ENCODE data around the gene ANKRD44. TPM values are rescaled to one million over a fixed set of nuclear protein-coding genes. Genes with fewer than 3 reads are reported as not detected.

ANKRD44 gene
- total RNA-seq, 1 donor from 2014 or later = 11.2 TPM

DNA sequence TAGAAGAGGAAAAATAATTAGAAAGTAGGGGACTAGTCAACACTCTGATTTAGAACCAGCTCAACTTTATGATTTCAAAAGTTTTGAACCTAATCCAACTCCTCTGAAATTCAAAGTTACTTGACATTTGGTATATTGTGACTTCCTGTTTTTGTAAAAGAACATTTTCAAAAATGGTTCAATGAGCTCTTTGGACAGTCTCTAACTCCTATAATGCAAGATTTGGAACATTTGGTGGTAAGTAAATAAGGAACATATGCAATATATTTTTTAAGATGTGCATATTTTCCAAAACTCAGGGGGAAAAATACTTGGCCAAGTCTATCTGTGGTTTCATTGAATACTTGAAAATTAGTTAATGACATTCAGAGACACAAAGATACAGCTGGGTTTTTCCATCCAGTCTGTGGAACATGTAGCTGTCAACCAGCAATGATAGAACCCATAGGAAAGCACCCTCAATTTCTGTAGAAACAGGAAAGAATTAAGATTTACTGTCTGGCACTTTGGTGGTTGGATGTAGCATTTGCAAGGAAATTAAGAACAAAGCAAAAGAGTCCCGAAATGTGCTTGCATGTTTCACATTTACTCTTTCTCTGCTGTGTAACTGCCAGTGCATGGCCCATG lies 17.0 kb upstream of the ANKRD44 start:
- Mint-ChIP-seq H3K36me3 (ENCODE audit: low read depth) (no peaks in the 10 kb centered on the region), H3K4me1 (no peaks in the 10 kb centered on the region), H3K9me3 (no peaks in the 10 kb centered on the region), H3K4me3 (no peak overlapping the region), H3K27ac (ENCODE audit: unreplicated experiment) (no peak overlapping the region), H3K27me3 (ENCODE audit: low read depth) (peaks cover 3% of the 10 kb centered on the region)
- no peak for DNase-seq (ENCODE audit: low read depth, low spot score)
- TF ChIP-seq, protein P1, sequence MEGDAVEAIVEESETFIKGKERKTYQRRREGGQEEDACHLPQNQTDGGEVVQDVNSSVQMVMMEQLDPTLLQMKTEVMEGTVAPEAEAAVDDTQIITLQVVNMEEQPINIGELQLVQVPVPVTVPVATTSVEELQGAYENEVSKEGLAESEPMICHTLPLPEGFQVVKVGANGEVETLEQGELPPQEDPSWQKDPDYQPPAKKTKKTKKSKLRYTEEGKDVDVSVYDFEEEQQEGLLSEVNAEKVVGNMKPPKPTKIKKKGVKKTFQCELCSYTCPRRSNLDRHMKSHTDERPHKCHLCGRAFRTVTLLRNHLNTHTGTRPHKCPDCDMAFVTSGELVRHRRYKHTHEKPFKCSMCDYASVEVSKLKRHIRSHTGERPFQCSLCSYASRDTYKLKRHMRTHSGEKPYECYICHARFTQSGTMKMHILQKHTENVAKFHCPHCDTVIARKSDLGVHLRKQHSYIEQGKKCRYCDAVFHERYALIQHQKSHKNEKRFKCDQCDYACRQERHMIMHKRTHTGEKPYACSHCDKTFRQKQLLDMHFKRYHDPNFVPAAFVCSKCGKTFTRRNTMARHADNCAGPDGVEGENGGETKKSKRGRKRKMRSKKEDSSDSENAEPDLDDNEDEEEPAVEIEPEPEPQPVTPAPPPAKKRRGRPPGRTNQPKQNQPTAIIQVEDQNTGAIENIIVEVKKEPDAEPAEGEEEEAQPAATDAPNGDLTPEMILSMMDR (conservative IDR thresholded peaks at IDR 0.05) = no peak

DNA sequence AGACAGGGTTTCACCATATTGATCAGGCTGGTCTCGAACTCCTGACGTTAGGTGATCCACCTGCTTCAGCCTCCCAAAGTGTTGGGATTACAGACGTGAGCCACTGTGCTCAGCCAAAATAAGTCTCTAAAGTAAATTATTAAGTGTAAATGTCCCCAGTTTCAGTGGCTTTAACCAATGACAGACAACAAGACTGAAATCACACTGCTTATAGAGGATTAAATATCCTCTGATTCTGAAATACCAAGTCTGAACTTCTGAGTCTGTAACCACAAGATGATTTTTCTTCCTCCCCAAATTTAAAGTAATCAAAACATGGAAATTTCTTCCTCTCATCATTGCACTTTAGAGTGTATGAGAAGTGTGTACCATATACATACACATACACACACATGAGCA lies 16.5 kb upstream of the ANKRD44 start:
- Mint-ChIP-seq H3K4me3 (no peak overlapping the region), H3K27me3 (ENCODE audit: low read depth) (peaks cover 3% of the 10 kb centered on the region), H3K27ac (ENCODE audit: unreplicated experiment) (no peak overlapping the region), H3K9me3 (no peaks in the 10 kb centered on the region), H3K4me1 (no peaks in the 10 kb centered on the region), H3K36me3 (ENCODE audit: low read depth) (no peaks in the 10 kb centered on the region)
- DNase-seq (ENCODE audit: low read depth, low spot score) = no peak
- TF ChIP-seq, protein P1 (conservative IDR thresholded peaks at IDR 0.05) = no peak

DNA sequence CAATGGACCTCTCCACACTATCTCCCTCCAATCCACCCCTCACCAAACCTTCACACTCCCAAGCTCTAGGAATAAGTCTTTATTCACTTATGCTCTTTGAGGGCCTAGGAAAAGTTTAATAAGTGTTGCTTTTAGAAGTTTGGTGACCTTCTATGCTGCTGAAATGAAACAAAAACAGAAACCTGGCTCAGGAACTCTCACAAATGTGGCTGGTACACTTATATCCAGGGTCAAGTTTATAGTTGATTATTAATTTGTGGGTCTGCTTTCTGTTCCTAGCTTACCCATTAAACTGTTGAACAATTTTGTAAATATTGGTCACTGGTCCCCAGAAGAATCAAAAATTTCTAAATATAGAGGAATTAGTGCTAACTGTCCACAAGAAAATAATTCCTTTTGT lies 14.2 kb upstream of the ANKRD44 start:
- H3K36me3 Mint-ChIP-seq (ENCODE audit: low read depth) = no peaks in the 10 kb centered on the region

DNA sequence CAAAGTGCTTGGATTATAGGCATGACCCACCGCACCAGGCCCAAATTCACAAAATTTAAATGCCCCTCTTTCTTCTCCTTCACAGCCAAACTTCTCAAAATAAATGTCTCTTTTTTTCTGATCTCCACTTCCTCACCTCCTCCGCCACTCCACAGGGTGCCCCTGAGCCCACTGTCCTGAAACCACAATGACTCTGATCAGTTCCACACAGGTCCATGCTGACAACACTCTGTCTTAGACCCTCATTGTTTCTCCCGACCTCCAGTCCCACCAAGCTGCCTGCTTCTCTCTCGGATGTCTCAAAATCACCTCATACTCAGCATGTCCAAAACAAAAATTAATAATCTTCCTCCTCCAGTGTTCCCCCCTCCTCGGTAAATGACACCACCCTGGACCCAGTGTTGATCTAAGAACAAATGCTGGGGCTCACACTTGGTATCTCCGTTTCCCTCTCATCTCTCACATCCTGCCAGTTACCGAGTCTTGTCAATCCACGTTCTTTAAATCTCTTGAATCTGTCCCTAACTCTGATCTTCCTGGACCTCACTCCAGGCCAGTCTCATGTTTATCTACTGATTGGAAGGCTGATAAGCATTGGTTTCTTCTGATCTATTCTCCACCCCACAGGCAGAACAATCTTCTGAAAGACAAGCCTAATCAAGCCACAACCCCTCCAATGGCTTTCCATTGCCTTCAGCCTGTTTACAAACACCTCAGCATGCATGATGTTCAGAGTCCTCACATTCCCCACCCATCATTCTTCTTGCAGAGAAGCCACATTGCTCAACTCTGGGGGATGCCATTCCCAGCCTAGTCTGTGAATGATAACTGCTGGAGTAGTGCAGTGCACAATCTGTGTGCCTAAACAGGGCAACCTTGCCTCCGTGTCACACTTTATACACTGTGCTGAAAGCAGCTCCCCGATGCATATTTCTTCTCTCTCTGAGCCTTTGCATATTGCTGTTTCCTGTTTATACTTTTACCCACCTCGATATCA lies 12.4 kb upstream of the ANKRD44 start:
- Mint-ChIP-seq H3K4me1 (no peaks in the 10 kb centered on the region), H3K27ac (ENCODE audit: unreplicated experiment) (no peak overlapping the region), H3K27me3 (ENCODE audit: low read depth) (peaks cover 3% of the 10 kb centered on the region), H3K36me3 (ENCODE audit: low read depth) (no peaks in the 10 kb centered on the region), H3K9me3 (no peaks in the 10 kb centered on the region), H3K4me3 (no peak overlapping the region)
- no peak for DNase-seq (ENCODE audit: low read depth, low spot score)
- TF ChIP-seq, protein P1 (conservative IDR thresholded peaks at IDR 0.05) = no peak

More for the DNA sequence above, 14.2 kb upstream of the ANKRD44 start:
- Mint-ChIP-seq H3K4me1 (no peaks in the 10 kb centered on the region), H3K27me3 (ENCODE audit: low read depth) (peaks cover 3% of the 10 kb centered on the region), H3K9me3 (no peaks in the 10 kb centered on the region), H3K4me3 (no peak overlapping the region), H3K27ac (ENCODE audit: unreplicated experiment) (no peak overlapping the region)
- DNase-seq (ENCODE audit: low read depth, low spot score) = no peak
- TF ChIP-seq, protein P1 (conservative IDR thresholded peaks at IDR 0.05) = no peak

DNA sequence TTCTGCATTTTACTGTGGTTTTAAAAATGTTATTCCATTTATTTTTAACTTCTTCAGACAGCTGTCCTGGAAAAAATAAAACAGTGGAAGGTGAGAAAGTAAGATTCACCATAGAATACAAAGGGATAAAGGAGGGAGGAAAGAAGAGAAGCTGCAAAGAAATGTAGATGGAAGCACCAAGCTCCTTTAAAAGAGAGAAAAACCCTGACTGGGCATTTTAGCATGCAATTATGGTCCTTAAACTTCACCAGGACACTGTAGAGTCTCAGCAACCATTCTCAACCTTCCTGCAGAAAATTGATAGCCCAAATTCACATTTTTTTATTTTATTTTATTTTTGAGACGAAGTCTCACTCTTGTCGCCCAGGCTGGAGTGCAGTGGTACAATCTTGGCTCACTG lies 11.6 kb upstream of the ANKRD44 start:
- Mint-ChIP-seq H3K27me3 (ENCODE audit: low read depth) (peaks cover 3% of the 10 kb centered on the region), H3K4me1 (no peaks in the 10 kb centered on the region), H3K4me3 (no peak overlapping the region), H3K27ac (ENCODE audit: unreplicated experiment) (no peak overlapping the region), H3K9me3 (no peaks in the 10 kb centered on the region), H3K36me3 (ENCODE audit: low read depth) (no peaks in the 10 kb centered on the region)
- TF ChIP-seq, protein P1 (conservative IDR thresholded peaks at IDR 0.05) = no peak
- no peak for DNase-seq (ENCODE audit: low read depth, low spot score)

Measured in neural crest cell (in vitro differentiated cells).